GM23338 (cell line): ENCODE measurements around the gene C2orf72. TPM values are rescaled to one million over a fixed set of nuclear protein-coding genes. Genes with fewer than 3 reads are reported as not detected.
A peak's percentile ranks its signal among the peaks of the same experiment; 100 is the strongest.

Experiments used
- ATAC-seq: fragments of 200-7000 bp; cut with Tn5 transposase; 3 replicates; pipeline ENCODE4 v1.9.1; 2020
- DNase-seq: peaks from one replicate; pipeline ENCODE4 v3.0.0-alpha.2; 2015; ENCODE audit warnings: low spot score
- H2AFZ ChIP-seq: fragments of 200-600 bp; sonication (generic); 2 replicates; pipeline ENCODE4 v1.8.0; 2016; ENCODE audit warnings: antibody characterized with exemption, mild to moderate bottlenecking, moderate library complexity
- H3F3A ChIP-seq: fragments of 200-600 bp; sonication (generic); replicated peaks from 2 replicates; pipeline ENCODE4 v1.8.0; 2017; ENCODE audit warnings: antibody characterized with exemption, mixed run types, low read depth
- H3K27ac ChIP-seq: fragments of 200-600 bp; sonication (generic); 2 replicates; pipeline ENCODE4 v1.6.1; 2016; ENCODE audit warnings: low read depth
- H3K27me3 ChIP-seq: fragments of 200-600 bp; sonication (generic); 2 replicates; pipeline ENCODE4 v1.8.0; 2016; ENCODE audit warnings: mild to moderate bottlenecking, mixed run types, moderate library complexity; ENCODE audit not compliant: insufficient read depth
- H3K36me3 ChIP-seq: fragments of 200-600 bp; sonication (generic); 2 replicates; pipeline ENCODE4 v1.8.0; 2016; ENCODE audit warnings: mild to moderate bottlenecking; ENCODE audit not compliant: insufficient read depth
- H3K4me1 ChIP-seq: fragments of 200-600 bp; sonication (generic); 2 replicates; pipeline ENCODE4 v1.8.0; 2016; ENCODE audit warnings: mild to moderate bottlenecking, moderate library complexity; ENCODE audit not compliant: insufficient read depth
- H3K4me2 ChIP-seq: fragments of 200-600 bp; sonication (generic); 2 replicates; pipeline ENCODE4 v1.7.1; 2017; ENCODE audit warnings: mixed run types
- H3K4me3 ChIP-seq: fragments of 200-600 bp; sonication (generic); 2 replicates; pipeline ENCODE4 v1.6.1; 2016; ENCODE audit warnings: mixed run types
- H3K79me2 ChIP-seq: fragments of 200-600 bp; sonication (generic); replicated peaks from 2 replicates; pipeline ENCODE4 v1.8.0; 2017; ENCODE audit warnings: mild to moderate bottlenecking; ENCODE audit not compliant: insufficient read depth
- H3K9me2 ChIP-seq: fragments of 200-600 bp; sonication (generic); 2 replicates; pipeline ENCODE4 v1.8.0; 2017; ENCODE audit not compliant: insufficient read depth
- H4K20me1 ChIP-seq: fragments of 200-600 bp; sonication (generic); replicated peaks from 2 replicates; pipeline ENCODE4 v1.8.0; 2017; ENCODE audit warnings: mild to moderate bottlenecking; ENCODE audit not compliant: insufficient read depth
- H3K27ac Mint-ChIP-seq: 2 replicates; pipeline ENCODE4 v1.8.0; 2020; ENCODE audit warnings: inconsistent platforms, mild to moderate bottlenecking, moderate library complexity, mixed read lengths
- H3K27me3 Mint-ChIP-seq: 3 replicates; pipeline ENCODE4 v1.8.0; 2022; ENCODE audit warnings: low read depth, mild to moderate bottlenecking, moderate library complexity, mixed read lengths, inconsistent platforms; ENCODE audit not compliant: insufficient read depth, poor library complexity
- H3K36me3 Mint-ChIP-seq: 3 replicates; pipeline ENCODE4 v1.8.0; 2021; ENCODE audit warnings: low read depth, mild to moderate bottlenecking, inconsistent platforms, moderate library complexity, mixed read lengths
- H3K4me1 Mint-ChIP-seq: 3 replicates; pipeline ENCODE4 v1.8.0; 2020; ENCODE audit warnings: mild to moderate bottlenecking, inconsistent platforms, mixed read lengths
- H3K4me3 Mint-ChIP-seq: 3 replicates; pipeline ENCODE4 v1.8.0; 2021; ENCODE audit warnings: moderate library complexity, mild to moderate bottlenecking, inconsistent platforms, mixed read lengths
- H3K9me3 Mint-ChIP-seq: 3 replicates; pipeline ENCODE4 v1.8.0; 2020; ENCODE audit warnings: moderate library complexity, mild to moderate bottlenecking, inconsistent platforms, mixed read lengths
- CREB1 ChIP-seq: fragments of 250-450 bp; sonication (Bioruptor Pico); IDR thresholded peaks from 2 replicates; pipeline ENCODE4 v1.5.0; 2020; ENCODE audit warnings: low read depth, mild to moderate bottlenecking, moderate library complexity
- CTCF ChIP-seq, 2 experiments: fragments of 200-600 bp in 1 of 2; sonication (generic) in 1 of 2; conservative IDR thresholded peaks; 2 replicates each; pipeline versions ENCODE4 v1.5.1 to v1.6.1; 2016 to 2017; ENCODE audit warnings: antibody characterized with exemption in 2 of 2, low read depth in 2 of 2, mild to moderate bottlenecking in 2 of 2, moderate library complexity in 1 of 2
- ETS1 ChIP-seq: IDR thresholded peaks from 2 replicates; pipeline ENCODE4 v1.6.1; 2016; ENCODE audit warnings: antibody characterized with exemption
- EZH2 ChIP-seq: fragments of 200-600 bp; sonication (generic); IDR thresholded peaks from one replicate; pipeline ENCODE4 v1.8.0; 2017; ENCODE audit warnings: antibody characterized with exemption, mild to moderate bottlenecking, low read depth; ENCODE audit not compliant: unreplicated experiment
- EZH2phosphoT487 ChIP-seq: fragments of 200-600 bp; sonication (generic); IDR thresholded peaks from one replicate; pipeline ENCODE4 v1.8.1; 2018; ENCODE audit warnings: antibody characterized with exemption; ENCODE audit not compliant: unreplicated experiment
- JUNB ChIP-seq: IDR thresholded peaks from one replicate; pipeline ENCODE4 v1.6.1; 2016; ENCODE audit warnings: antibody characterized with exemption; ENCODE audit not compliant: unreplicated experiment
- NANOG ChIP-seq: IDR thresholded peaks from 2 replicates; pipeline ENCODE4 v1.6.1; 2016; ENCODE audit warnings: antibody characterized with exemption, borderline replicate concordance
- POLR2AphosphoS5 ChIP-seq: IDR thresholded peaks from 2 replicates; pipeline ENCODE4 v1.6.1; 2016; ENCODE audit warnings: antibody characterized with exemption, low read depth
- REST ChIP-seq: IDR thresholded peaks from one replicate; pipeline ENCODE4 v1.6.1; 2018; ENCODE audit warnings: antibody characterized with exemption; ENCODE audit not compliant: unreplicated experiment
- STAT1 ChIP-seq: IDR thresholded peaks from one replicate; pipeline ENCODE4 v1.6.1; 2016; ENCODE audit warnings: antibody characterized with exemption; ENCODE audit not compliant: unreplicated experiment
- ZNF114 ChIP-seq: fragments of 250-450 bp; sonication (Bioruptor Pico); IDR thresholded peaks from 2 replicates; pipeline ENCODE4 v1.5.0; 2020; ENCODE audit warnings: mild to moderate bottlenecking, moderate library complexity
- ZNF331 ChIP-seq: fragments of 250-450 bp; sonication (Bioruptor Pico); IDR thresholded peaks from 2 replicates; pipeline ENCODE4 v1.5.0; 2020; ENCODE audit warnings: low read depth, mild to moderate bottlenecking, moderate library complexity
- ZNF462 ChIP-seq: fragments of 250-450 bp; sonication (Bioruptor Pico); IDR thresholded peaks from 2 replicates; pipeline ENCODE4 v1.5.0; 2020; ENCODE audit warnings: mild to moderate bottlenecking, moderate library complexity
- polyA plus RNA-seq: library from polyadenylated mRNA; unstranded; fragments of >200 nt; fragmentation: Nextera tagmentation; extraction: Ambion mirVana; gene quantifications from 2 replicates; pipeline ENCODE4 v1.2.1, GENCODE V29; 2016
- total RNA-seq: library from RNA; depleted of rRNA; stranded (reverse); fragments of >200 nt; shearing (Covaris generic); gene quantifications from 2 replicates; pipeline ENCODE4 v1.2.3, GENCODE V29; 2014

Gene C2orf72
- total and polyA plus RNA-seq, 2 experiments from 2014 or later, result 0.37 to 1.4 TPM

GRCh38 chr2:231015478-231015877, 21.8 kb upstream of the C2orf72 start:
- Histone ChIP-seq H3K9me2 (no peaks in the 10 kb centered on the region), H2AFZ (peak overlapping the region; percentile 88; the same call in 1 of the 2 replicates), H3K27me3 (no peaks in the 10 kb centered on the region), H4K20me1 (no peaks in the 10 kb centered on the region), H3K79me2 (no peaks in the 10 kb centered on the region), H3K36me3 (no peaks in the 10 kb centered on the region), H3K4me3 (no peak overlapping the region), H3K4me2 (peak overlapping the region; percentile 14; the same call in 1 of the 2 replicates), H3K4me1 (no peaks in the 10 kb centered on the region; the same call in 1 of the 2 replicates), H3F3A (no peaks in the 10 kb centered on the region), H3K27ac (no peak overlapping the region)
- H3K27me3 Mint-ChIP-seq, result peaks cover 5% of the 10 kb centered on the region
- no peak overlapping the region for H3K27ac Mint-ChIP-seq
- TF ChIP-seq NANOG (no peak), EZH2 (no peak), EZH2phosphoT487 (no peak), ZNF331 (CRISPR knock-in tag) (no peak), POLR2AphosphoS5 (no peak), ZNF462 (CRISPR knock-in tag) (no peak), ETS1 (no peak), JUNB (no peak), REST (no peak), CTCF (conservative IDR thresholded peaks at IDR 0.05; ENCODE audit: low read depth in 2 of 2) (no peak), CREB1 (no peak), ZNF114 (CRISPR knock-in tag) (no peak), STAT1 (no peak)
- peaks cover 9% of the 10 kb centered on the region; the same call in 2 of the 3 replicates for H3K9me3 Mint-ChIP-seq
- H3K36me3 Mint-ChIP-seq, result no peaks in the 10 kb centered on the region; the same call in 2 of the 3 replicates
- H3K4me1 Mint-ChIP-seq, result peaks cover 20% of the 10 kb centered on the region
- DNase-seq (no peak), ATAC-seq (peak; percentile 29; the same call in 2 of the 3 replicates)
- H3K4me3 Mint-ChIP-seq, result no peak overlapping the region
